Hepatocyte (in vitro differentiated cells): Measurements from ENCODE around the gene C5orf34. TPM values are rescaled to one million over a fixed set of nuclear protein-coding genes. Genes with fewer than 3 reads are reported as not detected.
"Not testable (repeated sequence)": the region's sequence is repeated elsewhere in the genome, so short reads cannot be mapped to it uniquely, and the experiment has no call there.

ENCODE experiments used
- DNase-seq: peaks from one replicate; pipeline ENCODE4 v3.0.0-alpha.2; 2016; ENCODE audit warnings: low spot score
- H2AFZ ChIP-seq: fragments of 200-600 bp; sonication (generic); 2 replicates; pipeline ENCODE4 v1.6.0; 2016; ENCODE audit warnings: antibody characterized with exemption, mild to moderate bottlenecking
- H3K27ac ChIP-seq: fragments of 200-600 bp; sonication (generic); 2 replicates; pipeline ENCODE4 v1.5.1; 2016; ENCODE audit warnings: mild to moderate bottlenecking
- H3K27me3 ChIP-seq: fragments of 200-600 bp; sonication (generic); 2 replicates; pipeline ENCODE4 v1.6.1; 2016
- H3K36me3 ChIP-seq: fragments of 200-600 bp; sonication (generic); replicated peaks from 2 replicates; pipeline ENCODE4 v1.5.1; 2016; ENCODE audit warnings: low read depth; ENCODE audit not compliant: insufficient read depth
- H3K4me1 ChIP-seq: fragments of 200-600 bp; sonication (generic); 2 replicates; pipeline ENCODE4 v1.5.1; 2016; ENCODE audit warnings: mild to moderate bottlenecking, moderate library complexity; ENCODE audit not compliant: insufficient read depth
- H3K4me2 ChIP-seq: fragments of 200-600 bp; sonication (generic); 2 replicates; pipeline ENCODE4 v1.6.0; 2016
- H3K4me3 ChIP-seq: fragments of 200-600 bp; sonication (generic); 2 replicates; pipeline ENCODE4 v1.5.1; 2016; ENCODE audit warnings: mild to moderate bottlenecking
- H3K79me2 ChIP-seq: fragments of 200-600 bp; sonication (generic); 2 replicates; pipeline ENCODE4 v1.6.0; 2017; ENCODE audit warnings: mild to moderate bottlenecking
- H3K9me2 ChIP-seq: fragments of 200-600 bp; sonication (generic); replicated peaks from 2 replicates; pipeline ENCODE4 v1.6.0; 2017; ENCODE audit warnings: mild to moderate bottlenecking; ENCODE audit not compliant: insufficient read depth
- H3K9me3 ChIP-seq: fragments of 200-600 bp; sonication (generic); 2 replicates; pipeline ENCODE4 v1.5.1; 2016; ENCODE audit warnings: low read depth, mild to moderate bottlenecking
- H4K20me1 ChIP-seq: fragments of 200-600 bp; sonication (generic); 2 replicates; pipeline ENCODE4 v1.6.0; 2016; ENCODE audit warnings: mild to moderate bottlenecking; ENCODE audit not compliant: insufficient read depth, poor library complexity, severe bottlenecking
- CTCF ChIP-seq: fragments of 200-600 bp; sonication (generic); IDR thresholded peaks from 2 replicates; pipeline ENCODE4 v1.5.1; 2016; ENCODE audit warnings: antibody characterized with exemption, mild to moderate bottlenecking; ENCODE audit not compliant: poor library complexity
- EZH2 ChIP-seq: fragments of 200-600 bp; sonication (generic); IDR thresholded peaks from 2 replicates; pipeline ENCODE4 v1.6.1; 2016; ENCODE audit warnings: antibody characterized with exemption, mild to moderate bottlenecking, borderline replicate concordance
- EZH2phosphoT487 ChIP-seq: fragments of 200-600 bp; sonication (generic); IDR thresholded peaks from one replicate; pipeline ENCODE4 v1.6.1; 2018; ENCODE audit warnings: antibody characterized with exemption, mild to moderate bottlenecking, low read depth, moderate library complexity; ENCODE audit not compliant: unreplicated experiment, severe bottlenecking
- WGBS: methylation state at CpG from one replicate; pipeline ENCODE4 v1.1.6; 2016; ENCODE audit warnings: low lambda C conversion rate; ENCODE audit errors: missing lambda C conversion rate; 5-methylcytosine and 5-hydroxymethylcytosine counted together
- polyA plus RNA-seq: library from polyadenylated mRNA; unstranded; fragments of >200 nt; fragmentation: Nextera tagmentation; extraction: Ambion mirVana; gene quantifications from 2 replicates; pipeline ENCODE4 v1.2.1, GENCODE V29; 2016
- total RNA-seq: library from RNA; depleted of rRNA; stranded (reverse); fragments of >200 nt; gene quantifications from 2 replicates; pipeline ENCODE4 v1.2.3, GENCODE V29; 2014

The C5orf34 gene
- total and polyA plus RNA-seq, 2 experiments from 2014 or later: 3.3 to 4.5 TPM

GRCh38 chr5:43456556-43456955 is 58.4 kb downstream of the C5orf34 start:
- 99% methylated on average over 3 of the region's 3 CpGs for WGBS
- no peaks in the 10 kb centered on the region for H3K27me3 ChIP-seq
- H3K4me2 ChIP-seq: no peak overlapping the region
- no peaks in the 10 kb centered on the region for H3K4me1 ChIP-seq
- H2AFZ ChIP-seq: no peak overlapping the region
- no peaks in the 10 kb centered on the region for H3K36me3 ChIP-seq
- TF ChIP-seq EZH2phosphoT487 (no peak), CTCF (no peak), EZH2 (no peak)
- no peak for DNase-seq
- H3K79me2 ChIP-seq: no peaks in the 10 kb centered on the region
- peaks cover 10% of the 10 kb centered on the region for H3K9me3 ChIP-seq
- H3K4me3 ChIP-seq: no peak overlapping the region
- no peaks in the 10 kb centered on the region for H3K9me2 ChIP-seq
- H4K20me1 ChIP-seq: no peaks in the 10 kb centered on the region
- no peak overlapping the region for H3K27ac ChIP-seq

DNA sequence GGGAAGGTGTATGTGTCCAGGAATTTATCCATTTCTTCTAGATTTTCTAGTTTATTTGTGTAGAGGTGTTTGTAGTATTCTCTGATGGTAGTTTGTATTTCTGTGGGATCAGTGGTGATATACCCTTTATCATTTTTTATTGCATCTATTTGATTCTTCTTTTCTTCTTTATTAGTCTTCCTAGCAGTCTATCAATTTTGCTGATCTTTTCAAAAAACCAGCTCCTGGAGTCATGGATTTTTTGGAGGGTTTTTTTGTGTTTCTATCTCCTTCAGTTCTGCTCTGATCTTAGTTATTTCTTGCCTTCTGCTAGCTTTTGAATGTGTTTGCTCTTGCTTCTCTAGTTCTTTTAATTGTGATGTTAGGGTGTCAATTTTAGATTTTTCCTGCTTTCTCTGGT is 73.4 kb downstream of the C5orf34 start:
- H3K4me2 ChIP-seq, H3K27me3 ChIP-seq, H2AFZ ChIP-seq, H3K27ac ChIP-seq, H3K36me3 ChIP-seq, H3K79me2 ChIP-seq, H3K9me3 ChIP-seq, DNase-seq, H3K4me3 ChIP-seq, H3K4me1 ChIP-seq, H4K20me1 ChIP-seq, H3K9me2 ChIP-seq: not testable (repeated sequence)

DNA sequence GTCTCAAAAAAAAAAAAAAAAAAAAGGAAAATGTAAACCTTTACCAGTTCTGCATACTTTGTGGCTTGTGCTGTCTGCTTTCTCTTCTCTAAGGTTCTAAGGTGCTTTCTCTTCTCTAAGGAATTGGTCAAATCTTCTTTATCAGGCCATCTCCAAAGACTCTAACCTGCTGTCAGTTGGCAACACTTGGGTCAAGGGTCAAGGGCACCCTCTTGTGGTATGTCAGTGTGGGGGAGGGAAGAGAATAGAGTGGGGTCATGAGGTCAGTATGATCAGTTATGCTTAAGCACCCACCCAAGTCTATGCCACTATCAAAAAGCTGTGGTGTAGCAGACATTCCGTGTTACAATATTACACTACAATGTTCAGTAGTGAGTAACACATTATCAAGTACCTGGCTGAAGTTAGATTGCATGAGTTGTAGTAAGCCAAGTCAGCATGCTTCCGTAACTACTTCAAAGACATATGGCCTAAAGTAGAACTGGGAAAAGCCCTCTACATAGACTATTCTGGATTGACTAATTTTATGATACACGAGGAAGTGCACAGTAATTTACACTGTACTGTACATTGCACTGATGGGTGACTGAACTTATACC is 77.8 kb downstream of the C5orf34 start:
- H2AFZ ChIP-seq: no peak overlapping the region
- DNase-seq: no peak
- no peaks in the 10 kb centered on the region for H4K20me1 ChIP-seq
- no peaks in the 10 kb centered on the region for H3K27me3 ChIP-seq
- WGBS: 92% methylated on average over 3 of the region's 3 CpGs
- H3K4me1 ChIP-seq: peaks cover 6% of the 10 kb centered on the region
- no peaks in the 10 kb centered on the region for H3K9me2 ChIP-seq
- H3K36me3 ChIP-seq: no peaks in the 10 kb centered on the region
- no peaks in the 10 kb centered on the region for H3K79me2 ChIP-seq
- no peak overlapping the region for H3K4me2 ChIP-seq
- no peak overlapping the region for H3K27ac ChIP-seq
- TF ChIP-seq EZH2phosphoT487 (no peak), EZH2 (no peak), CTCF (no peak)
- H3K4me3 ChIP-seq: no peak overlapping the region
- H3K9me3 ChIP-seq: no peaks in the 10 kb centered on the region

Other genes starting within 250 kb of the C5orf34 start
- 321 and 333 TPM in 2 replicates for gene HMGCS1, start 201.7 kb downstream of the C5orf34 start, total RNA-seq
- 111 and 114 TPM in 2 replicates for gene HMGCS1, start 201.7 kb downstream of the C5orf34 start, polyA plus RNA-seq
- 0.52 and 0.80 TPM in 2 replicates for gene CCL28, start 102.8 kb downstream of the C5orf34 start, total RNA-seq
- gene CCL28, start 102.8 kb downstream of the C5orf34 start, polyA plus RNA-seq: 0.80 and 1.1 TPM in 2 replicates
- gene TMEM267, start 31.3 kb downstream of the C5orf34 start, total RNA-seq: 17.4 and 19.4 TPM in 2 replicates
- 7.9 and 9.7 TPM in 2 replicates for gene TMEM267, start 31.3 kb downstream of the C5orf34 start, polyA plus RNA-seq
- 131 and 140 TPM in 2 replicates for gene PAIP1, start 41.9 kb upstream of the C5orf34 start, total RNA-seq
- gene PAIP1, start 41.9 kb upstream of the C5orf34 start, polyA plus RNA-seq: 123 and 128 TPM in 2 replicates
- gene NNT, start 88.0 kb upstream of the C5orf34 start, total RNA-seq: 90.8 and 102 TPM in 2 replicates
- gene NNT, start 88.0 kb upstream of the C5orf34 start, polyA plus RNA-seq: 49.9 and 55.3 TPM in 2 replicates